K562 (cell line): Measurements from ENCODE around the gene POU2AF2. TPM values are rescaled to one million over a fixed set of nuclear protein-coding genes. Genes with fewer than 3 reads are reported as not detected.
"Not testable (repeated sequence)": the region's sequence is repeated elsewhere in the genome, so short reads cannot be mapped to it uniquely, and the experiment has no call there.

ENCODE experiments used
- ATAC-seq: fragments of 200-7000 bp; cut with Tn5 transposase; 3 replicates; pipeline ENCODE4 v1.9.1; 2020; ENCODE audit warnings: moderate library complexity
- BruUV-seq: library from RNA; stranded (reverse); fragments of 400-500 nt; replicated peaks from 2 replicates; lab custom pipeline; 2021; lab: Mats Ljungman, UMichigan
- CTCF ChIA-PET: fragments of 300-600 bp; formaldehyde crosslinking; extraction: SDS; loops from one replicate; lab custom pipeline; 2021; ENCODE audit warnings: low intra/inter-chr PET ratio; lab: Yijun Ruan, JAX
- POLR2A ChIA-PET: fragments of 300-600, 350-650 bp; sonication (Branson Sonifier 250); formaldehyde crosslinking; extraction: SDS; loops from one replicate; lab custom pipeline; 2021; ENCODE audit warnings: antibody characterized with exemption, inconsistent platforms; lab: Yijun Ruan, JAX
- DNase-seq, 4 experiments: peaks; one replicate each; pipeline versions ENCODE4 v3.0.0 to v3.0.0-alpha.2; 2011 to 2018; ENCODE audit warnings: low spot score in 3 of 4, mixed read lengths in 3 of 4; ENCODE audit errors: extremely low read depth in 1 of 4
- FAIRE-seq: peaks from 2 replicates; lab custom pipeline; 2011; peaks lifted over from hg19 to GRCh38; lab: Jason Lieb, UNC
- H2AFZ ChIP-seq: 2 replicates; pipeline ENCODE4 v1.6.0; 2011; ENCODE audit warnings: low read depth, low read length, control low read depth, inconsistent platforms
- H3K27ac ChIP-seq: fragments of 200-600 bp; 3 replicates; pipeline ENCODE4 v1.8.0; 2011; ENCODE audit warnings: low read depth, mild to moderate bottlenecking, control low read depth, inconsistent platforms, low read length, moderate library complexity, mixed read lengths; ENCODE audit errors: extremely low read depth
- H3K27me3 ChIP-seq, 2 experiments: fragments of 300-600 bp in 1 of 2; 2 replicates in 1 of 2; 3 replicates in 1 of 2; pipeline versions ENCODE4 v1.6.0 to v1.8.0; 2011; ENCODE audit warnings: inconsistent platforms in 2 of 2, low read length in 2 of 2, mild to moderate bottlenecking in 1 of 2, mixed read lengths in 1 of 2, moderate library complexity in 1 of 2; ENCODE audit not compliant: control insufficient read depth in 2 of 2, insufficient read depth in 2 of 2
- H3K36me3 ChIP-seq: fragments of 300-600 bp; 3 replicates; pipeline ENCODE4 v1.8.0; 2011; ENCODE audit warnings: mild to moderate bottlenecking, low read length, inconsistent platforms; ENCODE audit not compliant: control insufficient read depth, insufficient read depth
- H3K4me1 ChIP-seq, 2 experiments: fragments of 200-600 bp in 1 of 2; replicated peaks in 1 of 2; 2 replicates in 1 of 2; 3 replicates in 1 of 2; pipeline versions ENCODE4 v1.5.1 to v1.8.0; 2011; ENCODE audit warnings: inconsistent platforms in 2 of 2, low read length in 2 of 2, mild to moderate bottlenecking in 1 of 2, mixed read lengths in 1 of 2, moderate library complexity in 1 of 2; ENCODE audit not compliant: control insufficient read depth in 2 of 2, insufficient read depth in 2 of 2
- H3K4me2 ChIP-seq: 2 replicates; pipeline ENCODE4 v1.6.1; 2011; ENCODE audit warnings: low read length, control low read depth, inconsistent platforms, mixed read lengths; ENCODE audit not compliant: insufficient read depth
- H3K4me3 ChIP-seq: fragments of 200-600 bp; sonication (generic), shearing (Covaris generic); 2 replicates; pipeline ENCODE4 v1.5.1; 2016; ENCODE audit warnings: control low read depth, inconsistent platforms
- H3K79me2 ChIP-seq: fragments of 200-600 bp; 3 replicates; pipeline ENCODE4 v1.8.0; 2011; ENCODE audit warnings: low read length, inconsistent platforms; ENCODE audit not compliant: control insufficient read depth, insufficient read depth
- H3K9ac ChIP-seq, 2 experiments: 2 replicates each; pipeline versions ENCODE4 v1.6.0 to v1.6.1; 2011; ENCODE audit warnings: low read depth in 2 of 2, low read length in 2 of 2, control low read depth in 1 of 2, inconsistent platforms in 1 of 2, mild to moderate bottlenecking in 1 of 2, mixed read lengths in 1 of 2; ENCODE audit not compliant: insufficient read depth in 1 of 2
- H3K9me1 ChIP-seq: one replicate; pipeline ENCODE4 v1.6.0; 2011; ENCODE audit warnings: inconsistent platforms, mild to moderate bottlenecking, low read length, moderate library complexity; ENCODE audit not compliant: control insufficient read depth, insufficient read depth
- H3K9me3 ChIP-seq: replicated peaks from 2 replicates; pipeline ENCODE4 v1.5.1; 2011; ENCODE audit warnings: low read depth, low read length, inconsistent platforms; ENCODE audit not compliant: control insufficient read depth, insufficient read depth
- H4K20me1 ChIP-seq: replicated peaks from 2 replicates; pipeline ENCODE4 v1.6.1; 2011; ENCODE audit warnings: low read length, inconsistent platforms, mixed read lengths; ENCODE audit not compliant: control insufficient read depth, insufficient read depth
- FOXM1 ChIP-seq, 2 experiments: fragments of 450-650 bp in 1 of 2; sonication (generic) in 1 of 2; formaldehyde crosslinking in 1 of 2; IDR thresholded peaks; 2 replicates each; pipeline versions ENCODE4 v1.6.1 to v1.9.0; 2017 to 2022; ENCODE audit warnings: low read depth in 2 of 2, mild to moderate bottlenecking in 2 of 2, missing genetic modification reagents in 1 of 2, moderate library complexity in 1 of 2
- TEAD4 ChIP-seq, 2 experiments: sonication (generic) in 1 of 2; formaldehyde crosslinking in 1 of 2; IDR thresholded peaks; 2 replicates each; pipeline versions ENCODE4 v1.6.1 to v1.8.0; 2012 to 2022; ENCODE audit warnings: borderline replicate concordance in 1 of 2, inconsistent platforms in 1 of 2, low read length in 1 of 2, mild to moderate bottlenecking in 1 of 2, missing genetic modification reagents in 1 of 2
- WGBS: fragments of 100-300 bp; shearing (Covaris generic); methylation state at CpG from one replicate; pipeline ENCODE4 v1.1.6; 2016; ENCODE audit warnings: low coverage, mixed read lengths; ENCODE audit not compliant: insufficient coverage; ENCODE audit errors: missing lambda C conversion rate; 5-methylcytosine and 5-hydroxymethylcytosine counted together
- in situ Hi-C: fragments of 300-500 bp; cut with MboI; formaldehyde crosslinking; loops from 4 replicates; pipeline ENCODE4 v1.15.0; 2018; ENCODE audit warnings: inconsistent platforms, mixed read lengths
- intact Hi-C: fragments of 100-400 bp; cut with micrococcal nuclease; formaldehyde crosslinking; loops from 2 replicates; pipeline ENCODE4 v1.14.2; 2022
- polyA plus RNA-seq, 8 experiments: library from polyadenylated mRNA; depleted of rRNA in 4 of 8; stranded (reverse) in 5 of 8; unstranded in 3 of 8; fragments of >200 nt; fragmentation: Nextera tagmentation in 2 of 8; fragmentation: Illumina TruSeq in 1 of 8; extraction: Ambion mirVana in 2 of 8; extraction: Trizol in 1 of 8; gene quantifications; 2 replicates each; pipeline versions ENCODE4 v1.2.1 to v1.2.3, GENCODE V29; 2011 to 2014; ENCODE audit warnings: inconsistent platforms in 1 of 8, missing spikeins in 1 of 8
- total RNA-seq, 7 experiments: library from RNA; depleted of rRNA in 6 of 7; stranded (reverse); fragments of >200 nt in 6 of 7; fragmentation: Illumina TruSeq in 2 of 7; extraction: Trizol in 2 of 7; gene quantifications; 2 replicates each; pipeline versions ENCODE4 v1.2.1 to v1.2.3, GENCODE V29; 2011 to 2021; ENCODE audit warnings: low replicate concordance in 1 of 7
- TF ChIP-seq, protein P1 (sequence below): sonication (generic); formaldehyde crosslinking; IDR thresholded peaks from 2 replicates; pipeline ENCODE4 v1.8.0; 2022; ENCODE audit warnings: missing genetic modification reagents, mild to moderate bottlenecking, borderline replicate concordance

The POU2AF2 gene
- total and polyA plus RNA-seq, 9 of the 15 experiments (the other 6 are each of a cell fraction or from before 2014, with no cell fraction given) = not detected

DNA sequence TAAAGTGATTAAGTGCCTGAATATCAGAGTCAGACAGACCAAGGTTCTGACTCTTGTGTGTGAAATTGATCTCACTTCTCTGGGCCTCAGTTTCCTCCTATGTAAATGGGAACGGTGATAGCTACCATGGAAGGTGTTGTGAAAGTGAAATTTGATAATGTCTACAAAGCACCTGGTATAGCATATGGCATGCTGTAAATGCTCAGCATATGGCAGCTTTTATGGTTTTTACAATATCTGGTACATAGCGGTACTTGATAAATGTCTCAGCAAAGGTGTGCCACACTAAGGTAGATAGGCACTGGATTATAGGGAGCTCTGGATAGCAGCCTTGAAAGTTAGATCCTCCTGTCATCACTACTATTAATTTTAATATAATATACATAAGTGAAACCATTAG lies 19.9 kb downstream of the POU2AF2 start (continued):
- TF ChIP-seq TEAD4 (IDR thresholded peaks at IDR 0.05; ENCODE audit: low read length) (no peak), TEAD4 (CRISPR knock-in tag; IDR thresholded peaks at IDR 0.05; ENCODE audit: borderline replicate concordance) (no peak), FOXM1 (IDR thresholded peaks at IDR 0.05; ENCODE audit: low read depth) (no peak), FOXM1 (CRISPR knock-in tag; IDR thresholded peaks at IDR 0.05; ENCODE audit: low read depth) (no peak)
- TF ChIP-seq, protein P1, sequence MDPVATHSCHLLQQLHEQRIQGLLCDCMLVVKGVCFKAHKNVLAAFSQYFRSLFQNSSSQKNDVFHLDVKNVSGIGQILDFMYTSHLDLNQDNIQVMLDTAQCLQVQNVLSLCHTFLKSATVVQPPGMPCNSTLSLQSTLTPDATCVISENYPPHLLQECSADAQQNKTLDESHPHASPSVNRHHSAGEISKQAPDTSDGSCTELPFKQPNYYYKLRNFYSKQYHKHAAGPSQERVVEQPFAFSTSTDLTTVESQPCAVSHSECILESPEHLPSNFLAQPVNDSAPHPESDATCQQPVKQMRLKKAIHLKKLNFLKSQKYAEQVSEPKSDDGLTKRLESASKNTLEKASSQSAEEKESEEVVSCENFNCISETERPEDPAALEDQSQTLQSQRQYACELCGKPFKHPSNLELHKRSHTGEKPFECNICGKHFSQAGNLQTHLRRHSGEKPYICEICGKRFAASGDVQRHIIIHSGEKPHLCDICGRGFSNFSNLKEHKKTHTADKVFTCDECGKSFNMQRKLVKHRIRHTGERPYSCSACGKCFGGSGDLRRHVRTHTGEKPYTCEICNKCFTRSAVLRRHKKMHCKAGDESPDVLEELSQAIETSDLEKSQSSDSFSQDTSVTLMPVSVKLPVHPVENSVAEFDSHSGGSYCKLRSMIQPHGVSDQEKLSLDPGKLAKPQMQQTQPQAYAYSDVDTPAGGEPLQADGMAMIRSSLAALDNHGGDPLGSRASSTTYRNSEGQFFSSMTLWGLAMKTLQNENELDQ (CRISPR knock-in tag) = no peak

DNA sequence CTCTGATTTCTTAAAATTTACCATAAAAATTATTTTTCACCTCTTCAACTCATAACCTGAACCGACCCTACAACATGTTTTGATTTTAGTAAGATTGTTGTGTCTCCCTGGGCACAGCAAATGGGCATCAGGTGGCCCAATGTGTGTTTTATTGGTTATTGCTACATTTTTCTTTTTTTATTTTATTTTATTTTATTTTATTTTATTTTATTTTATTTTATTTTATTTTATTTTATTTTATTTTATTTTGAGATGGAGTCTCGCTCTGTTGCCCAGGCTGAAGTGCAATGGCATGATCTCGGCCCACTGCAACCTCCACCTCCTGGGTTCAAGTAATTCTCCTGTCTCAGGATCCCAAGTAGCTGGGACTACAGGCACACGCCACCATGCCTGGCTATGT lies 22.8 kb downstream of the POU2AF2 start:
- WGBS = 0% methylated on average over 2 of the region's 4 CpGs
- H3K9me3 ChIP-seq, H3K36me3 ChIP-seq, DNase-seq, ATAC-seq, H3K4me3 ChIP-seq, H3K27ac ChIP-seq, CTCF ChIA-PET, H3K27me3 ChIP-seq, H3K4me2 ChIP-seq, intact Hi-C loops, H3K9ac ChIP-seq, H3K79me2 ChIP-seq, FAIRE-seq, in situ Hi-C loops, H3K9me1 ChIP-seq, H2AFZ ChIP-seq, H3K4me1 ChIP-seq, BruUV-seq, H4K20me1 ChIP-seq: not testable (repeated sequence)
- POLR2A ChIA-PET = interaction anchor here (0.7 kb wide), 1 partner anchor 86 kb away, joined by 3 read pairs; no protein-coding TSS in a partner anchor
